NCI-H2196 (cell line): ENCODE results near the gene CDK3.
"Not testable (repeated sequence)": the region's sequence is repeated elsewhere in the genome, so short reads cannot be mapped to it uniquely, and the experiment has no call there.

Experiments
- DNase-seq: peaks from one replicate; lab custom pipeline; 2025; ENCODE audit not compliant: unreplicated experiment; lab: John Stamatoyannopoulos, UW

The CDK3 gene

DNA sequence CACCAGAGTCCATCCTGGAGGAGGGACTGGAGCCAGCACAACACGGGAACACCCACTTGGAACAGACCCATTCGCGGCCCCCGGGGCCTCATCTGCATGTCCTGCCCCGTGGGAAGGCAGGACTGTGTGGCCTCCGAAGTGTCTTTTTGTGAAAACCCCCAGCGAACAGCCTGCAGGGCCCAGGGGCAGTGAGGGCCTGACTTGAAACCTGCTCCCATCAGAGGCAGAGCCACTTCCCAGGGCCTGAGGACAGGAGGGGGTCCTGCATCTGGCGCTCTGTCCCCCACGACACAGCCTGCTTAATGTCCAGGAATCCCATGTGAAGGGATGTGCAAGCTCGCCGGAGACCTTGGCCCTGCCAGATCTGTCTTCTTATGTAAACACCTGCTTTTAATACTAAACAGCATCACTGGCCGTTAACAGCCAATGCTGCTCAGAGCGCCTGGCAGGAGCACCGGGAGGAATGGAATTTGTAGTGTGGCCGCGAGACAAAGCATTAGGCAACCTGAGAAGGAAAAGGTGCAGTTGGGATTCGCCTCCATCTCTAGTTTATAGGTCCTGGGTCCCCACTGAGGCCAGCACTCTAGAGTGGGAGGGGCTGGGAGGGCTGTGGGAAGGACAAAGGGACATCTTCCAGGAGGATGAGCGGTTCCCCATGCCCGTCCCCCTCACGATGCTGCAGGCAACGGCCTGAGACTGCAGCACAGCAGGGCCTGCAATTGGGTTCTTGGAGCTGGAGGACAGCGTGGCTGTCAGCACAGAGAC, 36.0 kb downstream of the CDK3 start:
- peak; percentile 56 for DNase-seq

DNA sequence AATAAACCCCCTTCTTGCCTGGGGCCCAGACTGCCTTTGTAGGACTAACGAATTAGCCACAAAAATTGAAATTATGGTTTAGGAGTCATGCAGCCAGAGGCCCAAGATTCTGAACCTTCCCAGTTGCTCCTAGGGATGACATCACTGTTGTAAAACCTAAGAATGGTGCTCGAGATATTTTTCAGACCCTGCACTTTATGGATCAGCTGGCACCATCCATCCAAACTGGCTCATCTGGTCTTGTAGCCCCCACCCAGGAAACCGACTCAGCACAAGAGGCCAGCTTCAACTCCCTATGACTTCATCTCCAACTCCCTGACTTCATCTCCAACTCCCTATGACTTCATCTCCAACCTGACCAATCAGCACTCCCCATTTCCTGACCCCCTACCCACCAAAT, 37.4 kb downstream of the CDK3 start:
- no peak for DNase-seq

DNA sequence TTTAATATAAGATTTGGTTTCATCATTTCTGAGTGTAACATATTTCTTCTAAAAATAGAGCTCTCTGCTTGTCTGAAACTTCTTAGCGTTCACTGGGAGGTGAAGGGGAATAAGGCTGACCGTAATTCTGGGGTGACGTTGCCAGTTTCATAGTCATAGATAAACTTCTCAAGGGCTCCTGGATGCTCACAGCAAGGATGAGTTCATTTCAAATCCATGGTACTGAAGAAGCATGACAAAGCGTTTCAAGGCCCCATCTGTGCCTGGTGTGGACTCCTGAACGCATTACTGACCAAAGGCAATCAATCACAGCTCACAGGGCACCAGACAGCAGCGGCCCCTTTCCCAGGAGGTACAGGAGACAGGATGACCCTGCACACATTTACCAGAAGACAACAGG, 38.5 kb downstream of the CDK3 start:
- DNase-seq, result no peak

DNA sequence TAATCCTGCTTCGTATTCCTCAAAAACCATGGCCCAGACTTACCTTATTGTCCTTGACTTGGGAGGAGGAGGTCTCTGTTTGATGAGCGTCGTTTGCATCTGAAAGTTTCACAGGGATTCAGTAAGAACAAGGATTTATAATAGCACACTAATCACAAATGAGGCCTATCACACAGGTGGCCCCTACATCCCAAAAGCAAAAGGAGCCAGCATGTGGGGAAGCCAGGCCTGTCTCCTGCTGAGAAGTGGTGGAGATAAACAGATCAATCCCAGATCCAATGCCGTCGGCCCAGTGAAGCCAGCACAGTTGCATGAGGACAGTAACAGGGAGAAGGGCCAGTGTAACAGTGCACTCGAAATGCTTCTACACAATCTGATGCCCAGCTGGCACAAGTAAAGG, 39.7 kb downstream of the CDK3 start:
- no peak for DNase-seq

DNA sequence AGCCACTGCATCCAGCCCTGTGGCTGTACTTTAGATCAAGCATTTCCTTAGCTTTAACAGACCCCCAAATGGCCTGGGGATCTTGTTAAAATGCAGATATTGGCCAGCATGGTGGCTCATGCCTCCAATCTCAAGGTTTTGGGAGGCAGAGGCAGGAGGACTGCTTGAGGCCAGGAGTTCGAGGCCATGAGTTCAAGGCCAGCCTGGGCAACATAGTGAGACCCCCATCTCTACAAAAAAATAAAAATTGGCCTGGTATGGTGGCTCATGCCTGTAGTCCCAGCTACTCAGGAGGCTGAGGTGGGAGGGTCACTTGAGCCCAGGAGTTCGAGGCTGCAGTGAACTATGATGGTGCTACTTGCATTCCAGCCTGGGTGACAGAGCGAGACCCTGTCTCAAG, 42.2 kb downstream of the CDK3 start:
- DNase-seq, result not testable (repeated sequence)

DNA sequence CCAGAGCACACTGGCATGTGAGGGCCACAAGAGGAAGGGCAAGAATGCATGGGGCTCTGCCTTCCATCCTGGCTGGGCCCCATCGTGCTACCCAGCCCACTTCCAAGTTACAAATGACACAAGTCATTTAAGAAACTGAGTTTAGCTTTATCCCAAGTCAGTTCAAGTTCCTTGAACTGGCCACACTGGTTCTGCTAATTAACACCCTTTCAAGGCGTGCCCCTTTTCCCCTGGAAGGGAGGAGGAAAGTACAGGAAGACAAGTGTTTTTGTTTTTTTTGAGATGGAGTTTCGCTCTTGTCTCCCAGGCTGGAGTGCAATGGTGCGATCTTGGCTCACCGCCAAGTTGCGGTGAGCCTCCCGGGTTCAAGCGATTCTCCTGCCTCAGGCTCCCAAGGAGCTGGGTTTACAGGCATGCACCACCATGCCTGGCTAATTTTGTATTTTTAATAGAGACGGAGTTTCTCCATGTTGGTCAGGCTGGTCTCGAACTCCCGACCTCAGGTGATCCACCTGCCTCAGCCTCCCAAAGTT, 43.9 kb downstream of the CDK3 start:
- DNase-seq, result not testable (repeated sequence)

DNA sequence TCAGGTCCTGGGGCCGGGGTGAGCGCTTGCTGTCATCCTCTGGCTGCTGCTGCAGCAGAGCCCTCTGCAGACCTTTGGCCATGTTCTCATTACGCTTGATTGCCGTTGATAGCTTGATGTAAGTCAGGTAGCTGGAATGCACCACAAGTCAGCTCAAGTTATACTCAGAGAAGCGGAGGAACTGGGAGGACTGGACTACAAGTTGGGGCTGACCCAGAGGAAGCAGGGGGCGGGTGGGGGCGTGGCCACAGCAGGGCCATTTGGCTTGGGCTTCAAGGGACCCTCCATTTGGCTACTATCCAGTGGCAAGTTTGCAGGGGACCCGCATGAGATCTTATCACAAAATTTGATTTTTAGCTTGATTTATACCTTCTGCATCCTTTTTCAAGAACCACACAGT, 45.4 kb downstream of the CDK3 start:
- DNase-seq, result no peak

DNA sequence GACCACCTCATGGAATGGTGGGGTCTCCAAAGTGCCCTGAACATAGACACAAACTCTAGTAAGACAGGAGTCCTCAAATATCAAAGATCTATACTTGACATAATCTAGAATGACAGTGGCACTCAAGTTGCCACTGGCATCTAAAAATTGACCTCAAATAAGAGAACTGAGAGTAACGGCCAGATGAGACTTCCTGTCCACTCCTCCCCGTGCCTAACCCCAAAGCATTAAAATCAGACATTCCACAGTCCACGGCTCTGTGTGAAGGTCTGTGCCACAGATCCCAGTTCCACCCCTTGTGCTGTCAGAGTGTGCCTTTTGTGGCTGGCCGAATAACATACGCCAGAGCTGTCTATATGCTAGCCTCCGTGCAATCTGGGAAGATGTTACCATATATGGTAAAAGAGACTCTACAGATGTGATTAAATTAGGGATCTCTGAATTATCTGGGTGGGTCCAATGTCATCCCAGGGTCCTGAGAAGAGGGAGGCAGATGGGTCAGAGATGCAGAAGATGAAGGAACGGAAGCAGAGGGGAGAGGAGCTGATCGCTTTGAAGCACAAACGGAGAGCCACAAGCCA, 47.5 kb downstream of the CDK3 start:
- no peak for DNase-seq

DNA sequence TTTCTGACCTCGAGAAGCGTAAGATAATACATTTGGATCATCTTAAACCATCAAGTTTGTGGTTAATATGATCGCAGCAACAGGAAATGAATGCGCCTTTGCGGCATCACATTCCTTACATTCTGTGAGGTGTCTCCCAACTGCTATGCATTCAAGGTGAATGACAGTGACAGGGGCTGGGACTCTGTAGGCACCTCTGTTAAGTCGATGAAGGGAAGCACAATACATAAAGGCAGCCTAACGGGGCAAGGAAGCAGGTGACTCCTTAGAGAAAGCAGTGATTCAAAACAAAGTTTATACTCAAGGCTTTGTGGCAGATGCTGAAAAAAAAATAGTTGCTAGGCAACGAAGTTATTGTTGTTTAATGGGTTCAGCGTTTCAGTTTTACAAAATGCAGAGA, 48.1 kb downstream of the CDK3 start:
- no peak for DNase-seq

DNA sequence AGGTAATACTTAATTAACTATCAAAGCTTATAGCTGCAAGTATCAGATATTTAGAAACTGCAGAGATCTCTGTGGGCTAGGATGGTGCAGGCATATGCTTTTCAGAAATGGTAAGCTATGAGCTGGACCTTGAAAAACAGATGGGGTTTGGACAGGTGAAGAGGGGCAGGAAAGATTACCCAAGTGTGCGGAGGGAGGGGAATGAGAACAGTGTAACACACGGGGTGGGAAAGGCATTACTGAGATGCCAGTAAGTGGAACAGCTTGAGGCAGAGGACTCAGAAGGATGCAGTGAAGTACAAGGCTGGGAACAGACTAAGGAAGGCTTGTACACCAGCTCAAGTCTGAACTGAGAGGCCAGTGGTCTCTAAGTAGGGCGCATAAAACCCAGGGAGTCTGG, 48.6 kb downstream of the CDK3 start:
- no peak for DNase-seq

DNA sequence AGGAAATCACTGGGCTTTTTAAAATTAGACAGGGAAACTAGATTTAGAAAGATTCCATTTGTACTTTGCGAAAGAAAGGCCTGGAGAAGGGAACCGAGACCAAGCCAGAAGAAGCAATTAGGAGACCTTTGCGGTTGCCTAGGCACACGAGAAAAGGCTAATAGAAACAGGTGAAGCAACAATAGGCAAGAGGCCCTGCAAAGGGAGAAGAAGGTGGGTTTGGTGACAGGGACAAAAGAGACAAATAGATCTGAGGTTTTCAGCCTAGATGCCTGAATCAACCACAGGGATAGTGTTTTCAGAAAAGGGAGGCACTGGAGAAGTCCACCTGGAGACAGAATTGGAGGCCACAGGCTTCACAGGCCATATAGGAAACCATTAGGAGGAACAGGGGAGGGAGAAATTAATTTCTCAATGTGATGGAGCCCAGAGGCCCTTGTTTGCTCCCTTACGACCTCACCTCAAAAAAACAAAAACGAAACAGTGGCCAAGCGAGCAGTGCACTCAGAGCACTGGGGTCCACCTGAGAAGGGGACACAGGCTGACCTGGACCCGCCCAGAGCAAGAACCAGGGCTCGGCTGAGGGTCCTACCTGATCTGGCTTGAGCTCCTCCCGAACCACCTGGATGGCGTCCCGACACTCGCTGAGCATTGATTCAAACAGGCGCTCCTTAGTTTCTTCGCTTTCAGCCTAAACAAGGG, 49.3 kb downstream of the CDK3 start:
- DNase-seq, result no peak

DNA sequence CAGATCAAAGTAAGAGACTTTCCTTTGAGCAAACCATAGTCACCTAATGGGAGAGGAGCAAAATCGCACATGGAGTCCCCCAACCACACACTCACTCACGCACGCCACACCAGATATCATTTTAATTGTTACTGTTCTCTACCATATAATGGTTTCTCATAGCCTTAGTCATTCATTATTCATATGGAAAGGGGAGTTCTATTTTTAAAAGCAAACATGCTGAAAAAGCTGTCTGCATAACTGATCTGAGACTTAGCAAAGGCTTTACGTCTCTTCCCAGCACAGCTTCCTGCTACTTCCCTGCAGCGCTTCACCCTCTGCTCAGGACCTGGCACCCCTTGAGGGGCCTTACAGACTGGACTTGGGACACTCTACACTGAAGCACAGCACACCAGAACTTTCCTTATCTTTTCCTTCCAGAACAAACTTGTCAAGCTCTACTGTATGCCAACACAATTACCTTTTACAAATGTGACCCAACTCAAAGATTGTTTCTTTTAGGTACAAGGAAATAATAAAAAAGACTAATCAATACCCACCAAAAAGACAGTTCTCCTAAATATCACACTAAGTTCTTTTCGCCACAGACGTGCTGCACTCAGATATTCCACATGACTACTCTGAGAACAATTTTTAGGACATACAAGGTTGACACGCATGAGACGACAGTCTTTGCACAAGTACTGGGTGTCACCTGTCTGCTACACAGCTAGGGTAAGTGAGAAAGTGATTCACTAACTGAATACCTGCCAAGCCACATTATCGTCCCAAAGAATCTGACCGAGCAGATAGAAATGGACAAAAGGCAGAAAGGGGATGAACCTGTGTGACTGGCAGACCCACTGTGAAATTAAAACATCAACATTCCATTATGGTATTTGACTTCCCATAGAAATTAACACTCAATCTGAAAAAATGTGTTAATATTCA, 50.1 kb downstream of the CDK3 start:
- DNase-seq, result no peak

DNA sequence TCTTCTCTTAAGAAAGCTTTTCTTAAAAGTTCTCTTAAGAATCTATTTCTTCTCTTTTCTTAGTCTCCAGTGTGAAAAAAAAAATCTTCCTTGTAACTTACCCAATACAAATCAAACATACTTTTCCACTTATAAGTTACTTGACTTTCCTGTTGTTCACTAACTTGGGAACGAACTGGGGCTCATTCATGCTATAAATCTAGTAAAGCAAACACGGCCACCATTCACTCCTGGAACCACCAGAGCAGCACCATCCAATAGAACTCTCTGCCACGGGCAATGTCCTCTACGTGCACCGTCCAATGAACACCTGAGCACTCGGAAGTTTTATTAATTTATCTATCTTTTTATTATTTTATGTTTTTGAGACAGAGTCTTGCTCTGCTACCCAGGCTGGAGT, 50.9 kb downstream of the CDK3 start:
- no peak for DNase-seq

DNA sequence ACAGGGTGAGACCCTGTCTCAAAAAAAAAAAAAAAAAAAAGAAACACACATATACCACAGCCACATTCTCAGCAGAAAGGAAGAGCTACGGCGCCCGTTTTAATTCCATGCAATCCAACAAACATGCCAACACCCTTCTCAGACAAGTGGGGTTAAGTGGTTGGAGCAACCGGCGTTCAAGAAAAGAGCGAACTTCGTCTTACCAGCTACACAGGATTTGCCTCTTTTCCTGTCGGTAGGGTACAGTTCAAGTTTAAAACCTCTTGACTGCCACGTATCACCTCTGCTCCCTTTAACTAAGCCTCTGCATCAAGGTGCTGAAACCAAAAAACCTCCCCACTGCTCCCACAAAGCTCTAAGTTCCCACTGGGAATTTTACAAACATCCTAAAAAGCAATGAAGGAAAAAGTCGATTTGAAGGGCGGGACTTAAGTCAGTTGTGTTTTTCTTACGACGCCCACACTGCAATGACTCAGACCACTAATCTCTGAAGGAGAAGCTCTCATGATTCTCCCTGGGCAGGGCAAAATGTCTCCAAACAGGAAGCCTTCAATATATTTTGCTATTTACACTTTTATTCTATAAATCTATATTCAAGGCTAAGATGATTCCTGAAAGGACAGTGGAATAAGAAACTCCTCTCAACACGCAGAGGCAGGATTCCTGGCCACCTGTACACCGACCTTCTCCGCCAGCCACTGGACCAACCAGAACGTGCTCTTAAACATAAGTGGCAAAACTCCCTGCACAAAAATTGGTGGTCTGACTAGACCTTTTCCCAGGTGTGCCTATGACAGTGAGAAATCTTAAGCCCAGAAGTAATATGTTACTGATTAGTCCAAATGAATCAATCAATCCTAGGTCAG, 52.8 kb downstream of the CDK3 start:
- no peak for DNase-seq

DNA sequence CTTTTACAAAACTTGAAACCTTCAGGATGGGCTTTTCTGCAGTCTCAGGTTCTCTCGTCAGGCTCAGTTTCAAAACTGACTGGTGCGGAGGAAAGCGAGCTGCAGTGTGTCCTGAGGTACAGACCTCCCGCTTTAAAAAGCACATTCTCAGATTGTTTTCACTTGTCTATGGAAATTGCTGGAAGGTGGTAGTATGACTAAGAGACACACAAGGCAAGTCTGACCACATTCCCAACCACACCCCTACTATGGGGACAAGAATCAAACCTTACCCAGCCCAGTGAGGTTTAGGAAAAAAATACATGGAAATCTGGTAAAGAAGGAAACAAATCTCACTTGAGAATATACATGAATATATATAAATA, 53.4 kb downstream of the CDK3 start:
- DNase-seq, result no peak
